NT2/D1 (cell line): ENCODE data around the gene CTNNB1.

ENCODE experiments used
- DNase-seq: peaks from one replicate; pipeline ENCODE4 v3.0.0-alpha.2; 2011; ENCODE audit warnings: low read depth, low spot score
- H3K27me3 ChIP-seq: 2 replicates; pipeline ENCODE4 v1.6.0; 2011; ENCODE audit warnings: mild to moderate bottlenecking; ENCODE audit not compliant: insufficient read length, insufficient read depth
- H3K36me3 ChIP-seq: 2 replicates; pipeline ENCODE4 v1.6.1; 2011; ENCODE audit warnings: mild to moderate bottlenecking, low read length, mixed read lengths; ENCODE audit not compliant: insufficient read depth, insufficient read length
- H3K4me1 ChIP-seq: 2 replicates; pipeline ENCODE4 v1.5.1; 2011; ENCODE audit not compliant: insufficient read depth, insufficient read length
- H3K4me3 ChIP-seq: 2 replicates; pipeline ENCODE4 v1.5.1; 2011; ENCODE audit warnings: low read depth; ENCODE audit not compliant: insufficient read length
- H3K9ac ChIP-seq: 2 replicates; pipeline ENCODE4 v1.6.0; 2011; ENCODE audit warnings: low read depth; ENCODE audit not compliant: insufficient read length
- H3K9me3 ChIP-seq: 2 replicates; pipeline ENCODE4 v1.5.1; 2011; ENCODE audit warnings: mild to moderate bottlenecking, low read length; ENCODE audit not compliant: insufficient read depth
- SUZ12 ChIP-seq: IDR thresholded peaks from 2 replicates; pipeline ENCODE4 v1.6.1; 2011; ENCODE audit not compliant: insufficient read length, insufficient read depth; ENCODE audit errors: extremely low read depth
- YY1 ChIP-seq: IDR thresholded peaks from 2 replicates; pipeline ENCODE4 v1.6.1; 2011; ENCODE audit not compliant: insufficient read length, insufficient read depth
- ZNF274 ChIP-seq: IDR thresholded peaks from 2 replicates; pipeline ENCODE4 v1.6.1; 2011; ENCODE audit warnings: mild to moderate bottlenecking, low read depth, low read length

The CTNNB1 gene

DNA sequence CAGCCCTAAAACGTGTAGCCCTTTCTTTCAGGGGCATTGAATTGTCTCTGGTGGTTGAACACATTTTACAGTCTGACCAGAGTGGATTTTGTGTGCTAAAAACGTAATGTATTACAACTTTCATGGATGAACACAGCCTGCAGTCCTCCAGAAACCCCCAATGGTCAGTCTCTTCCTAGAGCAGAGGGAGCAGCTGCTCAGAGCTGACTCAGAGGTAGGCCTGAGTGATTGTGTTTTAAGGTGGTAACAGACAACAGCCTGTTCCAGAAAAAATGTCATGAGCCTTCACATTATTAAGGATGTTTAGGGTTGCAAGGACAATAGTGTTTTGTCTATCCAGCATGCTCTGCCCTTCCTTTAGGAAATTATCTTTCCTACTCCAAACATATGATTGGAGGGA, 34.5 kb upstream of the CTNNB1 start:
- H3K4me3 ChIP-seq: no peak overlapping the region
- TF ChIP-seq ZNF274 (no peak), SUZ12 (no peak), YY1 (no peak)
- peaks cover 2% of the 10 kb centered on the region for H3K4me1 ChIP-seq
- no peaks in the 10 kb centered on the region for H3K9me3 ChIP-seq
- DNase-seq: no peak
- H3K36me3 ChIP-seq: no peaks in the 10 kb centered on the region
- no peak overlapping the region for H3K9ac ChIP-seq
- H3K27me3 ChIP-seq: no peaks in the 10 kb centered on the region

DNA sequence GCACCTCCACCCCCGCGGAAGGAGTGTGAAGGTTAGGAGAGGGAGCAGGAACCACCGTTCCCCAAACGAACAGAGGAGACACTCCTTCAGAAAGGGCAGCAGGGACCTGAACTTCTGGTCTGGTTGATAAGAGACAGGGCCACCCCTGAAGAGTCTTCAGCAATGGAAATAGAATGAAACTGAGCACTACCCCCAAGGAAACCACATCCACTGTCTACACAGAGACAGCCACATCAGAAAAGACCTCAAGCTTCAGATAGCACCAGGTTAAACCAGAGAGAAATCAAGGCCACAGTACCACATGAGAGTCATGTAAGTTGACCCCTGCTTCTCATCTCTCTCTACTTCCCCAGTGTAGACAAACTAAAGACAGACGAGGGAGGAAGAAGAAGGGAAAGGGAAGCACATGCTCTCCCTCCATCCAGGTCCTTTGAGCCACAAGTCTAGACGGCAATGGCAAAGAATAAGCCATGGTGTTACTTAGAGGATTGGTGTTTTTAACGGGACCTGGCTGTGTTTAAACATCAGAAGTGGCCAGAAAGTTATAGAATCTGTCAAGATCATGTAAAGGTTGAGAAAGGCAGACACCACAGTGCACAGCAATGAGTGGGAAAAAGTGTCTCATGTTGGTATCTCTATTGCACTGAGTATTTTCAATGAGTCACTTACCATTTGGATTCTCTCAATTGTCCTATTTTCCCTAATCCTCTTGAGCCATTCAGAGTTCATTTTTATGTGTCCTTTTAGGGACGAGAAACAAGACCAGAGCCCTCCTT, 31.4 kb upstream of the CTNNB1 start:
- H3K27me3 ChIP-seq: no peaks in the 10 kb centered on the region
- no peaks in the 10 kb centered on the region for H3K36me3 ChIP-seq
- H3K4me3 ChIP-seq: no peak overlapping the region
- TF ChIP-seq SUZ12: no peak
- no peak for TF ChIP-seq YY1
- TF ChIP-seq ZNF274: no peak
- no peak overlapping the region for H3K9ac ChIP-seq
- H3K9me3 ChIP-seq: no peaks in the 10 kb centered on the region
- no peak for DNase-seq
- peaks cover 2% of the 10 kb centered on the region for H3K4me1 ChIP-seq

DNA sequence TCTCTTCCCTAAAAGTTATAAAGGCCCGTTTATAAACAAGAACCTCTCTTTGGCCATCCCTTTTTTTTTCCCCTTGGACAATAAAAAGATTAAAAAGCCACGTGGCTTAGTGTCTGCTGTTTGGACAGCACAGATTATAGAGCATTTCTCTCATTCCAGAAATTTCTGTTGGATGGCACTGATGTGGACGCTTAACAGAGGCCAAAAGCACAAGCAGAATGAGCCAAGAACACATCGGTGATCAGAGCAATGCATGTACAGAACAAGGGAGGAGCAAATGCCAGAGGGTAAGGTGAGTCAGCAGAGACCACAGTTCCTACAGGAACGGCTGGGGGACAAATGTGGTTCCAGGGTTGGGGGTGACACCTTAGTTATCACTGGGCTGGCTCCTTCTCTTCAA, 30.3 kb upstream of the CTNNB1 start:
- no peak for DNase-seq
- Histone ChIP-seq H3K9me3 (no peaks in the 10 kb centered on the region), H3K4me1 (peaks cover 2% of the 10 kb centered on the region), H3K36me3 (no peaks in the 10 kb centered on the region), H3K4me3 (no peak overlapping the region), H3K9ac (no peak overlapping the region), H3K27me3 (no peaks in the 10 kb centered on the region)
- TF ChIP-seq ZNF274 (no peak), YY1 (no peak), SUZ12 (no peak)

DNA sequence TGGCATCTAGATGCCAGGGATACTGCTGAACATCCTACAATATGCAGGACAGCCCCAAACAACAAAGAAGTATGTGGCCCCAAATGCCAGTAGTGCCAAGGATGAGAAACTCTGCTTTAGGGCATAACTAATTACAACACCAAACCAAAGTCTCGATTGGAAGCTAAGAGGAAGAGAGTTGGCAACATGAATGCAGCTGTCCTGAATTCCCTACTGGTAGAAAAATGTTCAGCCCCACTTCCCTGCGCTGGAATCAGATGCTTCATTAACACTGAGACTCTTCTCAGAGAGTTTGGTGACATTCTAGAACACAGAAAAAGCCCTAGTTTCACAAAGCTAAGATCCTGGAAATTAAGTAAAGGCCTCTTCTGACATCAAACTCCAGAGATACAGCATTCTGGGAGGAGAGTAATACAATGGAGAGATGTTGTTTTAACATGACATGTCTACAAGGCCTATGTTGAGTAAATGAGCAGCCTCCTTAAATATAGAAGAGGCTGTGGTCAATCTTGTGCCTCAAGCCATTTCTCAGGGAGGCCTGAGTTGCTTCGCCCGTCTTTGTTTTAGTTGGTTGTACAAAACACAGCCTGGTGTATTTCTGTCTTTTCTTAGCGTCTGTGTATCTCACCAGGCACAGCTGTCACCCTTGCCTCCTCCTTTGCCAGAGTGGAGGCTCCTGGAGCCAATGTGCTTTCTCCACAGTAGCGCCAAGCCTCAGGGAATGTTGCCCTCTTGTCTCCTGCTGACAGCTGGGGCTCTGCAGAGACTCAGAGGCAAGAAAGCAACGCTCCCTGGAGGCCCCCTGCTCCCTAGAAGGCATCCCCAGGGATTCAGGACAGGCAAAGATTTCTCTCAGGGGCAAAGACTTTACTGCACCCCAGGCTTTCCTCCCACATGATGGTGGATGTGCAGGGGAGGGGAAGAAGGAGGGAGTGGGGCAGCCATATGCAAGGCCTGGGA, 25.1 kb upstream of the CTNNB1 start:
- no peaks in the 10 kb centered on the region for H3K9me3 ChIP-seq
- TF ChIP-seq SUZ12 (no peak), ZNF274 (no peak)
- no peak overlapping the region for H3K9ac ChIP-seq
- no peak for DNase-seq
- H3K4me3 ChIP-seq: no peak overlapping the region
- no peaks in the 10 kb centered on the region for H3K36me3 ChIP-seq
- peaks cover 2% of the 10 kb centered on the region for H3K4me1 ChIP-seq
- H3K27me3 ChIP-seq: no peaks in the 10 kb centered on the region

DNA sequence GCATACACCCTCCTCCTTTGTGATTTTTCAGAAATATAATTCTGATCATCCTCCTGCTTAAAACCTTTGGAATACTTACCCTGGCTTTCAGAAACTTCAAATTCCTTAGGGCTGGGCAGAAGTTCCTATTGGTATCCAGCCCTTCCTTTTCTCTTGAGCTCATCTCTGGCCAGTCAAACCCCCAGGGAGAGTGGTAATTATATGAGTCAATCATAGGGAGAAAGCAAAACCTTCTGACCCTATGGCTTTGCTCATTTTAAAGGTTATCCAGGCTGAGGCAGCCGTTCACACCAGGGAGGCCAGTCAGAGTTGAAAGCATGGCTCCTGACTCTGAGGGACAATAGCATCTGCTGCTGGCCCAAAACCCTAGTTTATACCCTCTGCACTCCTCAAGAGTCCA, 23.9 kb upstream of the CTNNB1 start:
- no peaks in the 10 kb centered on the region for H3K9me3 ChIP-seq
- TF ChIP-seq YY1 (no peak), ZNF274 (no peak), SUZ12 (no peak)
- H3K4me3 ChIP-seq: no peak overlapping the region
- H3K27me3 ChIP-seq: no peaks in the 10 kb centered on the region
- no peak for DNase-seq
- H3K9ac ChIP-seq: no peak overlapping the region
- H3K36me3 ChIP-seq: no peaks in the 10 kb centered on the region
- H3K4me1 ChIP-seq: peaks cover 2% of the 10 kb centered on the region

DNA sequence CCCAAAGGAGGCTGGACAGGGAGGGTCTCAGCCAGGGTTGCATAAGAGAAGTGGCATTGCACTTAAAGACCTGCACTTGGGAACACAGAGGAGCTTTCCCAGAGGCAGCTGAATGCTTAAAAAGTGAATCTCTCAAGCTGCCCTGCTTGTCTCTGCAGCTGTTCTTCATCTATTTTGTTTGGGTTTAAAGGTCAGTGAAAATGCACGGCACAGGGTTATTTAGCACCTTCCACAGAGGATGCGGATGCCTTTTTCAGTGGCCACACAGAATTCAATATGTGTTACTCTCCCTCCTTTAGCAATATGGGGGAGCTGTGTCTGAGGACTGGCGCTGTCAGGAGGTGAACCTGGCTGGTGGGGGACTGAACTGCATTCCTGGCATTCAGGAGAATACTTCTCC, 22.7 kb upstream of the CTNNB1 start:
- Histone ChIP-seq H3K4me3 (no peak overlapping the region), H3K4me1 (peaks cover 2% of the 10 kb centered on the region), H3K36me3 (no peaks in the 10 kb centered on the region), H3K9ac (no peak overlapping the region), H3K9me3 (no peaks in the 10 kb centered on the region), H3K27me3 (no peaks in the 10 kb centered on the region)
- TF ChIP-seq YY1 (no peak), SUZ12 (no peak), ZNF274 (no peak)
- no peak for DNase-seq

DNA sequence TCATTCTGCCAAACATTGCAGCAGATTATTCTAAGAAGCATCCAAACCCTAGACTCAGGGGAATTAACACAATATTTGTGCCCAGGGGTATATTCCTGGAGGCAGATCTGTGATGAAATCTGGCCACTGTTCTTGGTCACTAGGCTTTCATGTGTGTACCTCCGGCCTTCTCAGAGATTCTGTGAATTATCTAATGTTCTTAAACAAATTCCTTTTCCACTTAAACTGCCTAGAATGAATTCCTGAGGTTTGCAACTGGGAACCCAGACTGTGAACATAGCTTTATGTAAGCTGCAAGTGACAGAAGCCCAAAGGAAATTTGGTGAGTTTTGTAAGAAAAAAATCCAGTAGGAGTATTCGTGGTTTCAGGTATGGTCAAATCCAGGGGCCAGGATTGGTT, 20.7 kb upstream of the CTNNB1 start:
- no peak overlapping the region for H3K9ac ChIP-seq
- DNase-seq: no peak
- H3K4me1 ChIP-seq: peaks cover 2% of the 10 kb centered on the region
- H3K36me3 ChIP-seq: no peaks in the 10 kb centered on the region
- no peaks in the 10 kb centered on the region for H3K9me3 ChIP-seq
- no peaks in the 10 kb centered on the region for H3K27me3 ChIP-seq
- TF ChIP-seq ZNF274 (no peak), YY1 (no peak), SUZ12 (no peak)
- no peak overlapping the region for H3K4me3 ChIP-seq
